CD4-positive, alpha-beta T cell treated with Interleukin-15 for 1 hour (primary cell): ENCODE data around the gene CABP1.
A peak's percentile ranks its signal among the peaks of the same experiment; 100 is the strongest.
"Not testable (repeated sequence)": the region's sequence is repeated elsewhere in the genome, so short reads cannot be mapped to it uniquely, and the experiment has no call there.

Experiments used
- DNase-seq: peaks from one replicate; pipeline ENCODE4 v3.0.0-alpha.2; 2020

CABP1 gene

DNA sequence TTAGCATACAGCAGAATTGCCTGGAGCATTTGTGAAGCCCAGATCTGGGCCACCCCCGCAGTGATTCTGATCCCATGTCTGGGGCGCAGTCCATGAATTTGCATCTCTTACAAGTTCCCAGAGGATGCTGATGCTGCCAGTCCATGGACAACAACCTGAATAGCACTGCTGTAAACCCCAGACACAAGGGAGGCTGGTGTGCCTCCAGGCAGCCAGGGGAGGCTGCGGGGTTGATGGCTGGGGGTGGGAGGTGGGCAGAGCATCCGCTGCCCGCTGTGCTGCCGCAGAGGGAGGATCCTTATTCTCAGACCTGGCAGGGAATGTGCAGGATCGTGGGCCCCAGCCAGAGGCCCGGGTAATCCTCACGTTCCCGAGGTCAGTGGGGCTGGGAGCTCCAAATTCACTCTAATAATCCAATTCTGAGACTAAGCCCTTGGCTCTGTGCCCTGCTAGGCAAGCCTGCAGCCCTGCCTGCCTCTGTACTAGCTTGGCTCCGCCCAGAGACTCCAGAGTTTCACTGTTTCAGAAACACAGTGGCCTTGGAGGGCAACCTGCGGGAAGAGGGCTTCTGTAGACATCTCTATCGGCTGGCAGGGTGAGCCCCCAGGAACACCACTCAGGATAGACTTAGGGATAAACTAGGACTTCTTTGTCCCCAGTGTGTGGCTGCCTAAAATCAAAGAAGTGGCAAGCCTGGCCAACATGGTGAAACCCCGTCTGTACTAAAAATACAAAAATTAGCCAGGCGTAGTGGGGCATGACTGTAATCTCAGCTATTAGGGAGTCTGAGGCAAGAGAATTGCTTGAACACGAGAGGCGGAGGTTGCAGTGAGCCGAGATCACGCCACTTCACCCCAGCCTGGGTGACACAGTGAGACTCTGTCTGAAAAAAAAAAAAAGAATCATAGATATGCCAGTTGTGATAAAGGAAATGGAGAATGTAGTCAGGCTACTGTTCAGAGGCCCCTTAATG, 28.7 kb downstream of the CABP1 start:
- DNase-seq: peak; percentile 45

DNA sequence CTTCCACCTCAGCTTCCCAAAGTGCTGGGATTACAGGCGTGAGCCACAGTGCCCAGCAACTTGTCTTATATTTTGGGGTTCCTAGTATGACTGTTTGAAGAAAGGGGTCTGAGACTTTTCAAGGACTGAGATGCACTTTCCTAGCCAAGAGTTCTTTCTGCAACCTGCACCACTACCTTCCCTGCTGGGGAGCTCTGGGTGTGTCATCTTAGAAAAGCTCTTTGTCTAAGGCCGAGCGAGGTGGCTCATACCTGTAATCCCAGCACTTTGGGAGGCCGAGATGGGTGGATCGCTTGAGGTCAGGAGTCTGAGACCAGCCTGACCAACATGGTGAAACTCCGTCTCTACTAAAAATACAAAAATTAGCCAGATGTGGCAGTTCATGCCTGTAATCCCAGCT, 29.8 kb downstream of the CABP1 start:
- not testable (repeated sequence) for DNase-seq

GRCh38 chr12:120670667-120671066, 30.2 kb downstream of the CABP1 start:
- no peak for DNase-seq

DNA sequence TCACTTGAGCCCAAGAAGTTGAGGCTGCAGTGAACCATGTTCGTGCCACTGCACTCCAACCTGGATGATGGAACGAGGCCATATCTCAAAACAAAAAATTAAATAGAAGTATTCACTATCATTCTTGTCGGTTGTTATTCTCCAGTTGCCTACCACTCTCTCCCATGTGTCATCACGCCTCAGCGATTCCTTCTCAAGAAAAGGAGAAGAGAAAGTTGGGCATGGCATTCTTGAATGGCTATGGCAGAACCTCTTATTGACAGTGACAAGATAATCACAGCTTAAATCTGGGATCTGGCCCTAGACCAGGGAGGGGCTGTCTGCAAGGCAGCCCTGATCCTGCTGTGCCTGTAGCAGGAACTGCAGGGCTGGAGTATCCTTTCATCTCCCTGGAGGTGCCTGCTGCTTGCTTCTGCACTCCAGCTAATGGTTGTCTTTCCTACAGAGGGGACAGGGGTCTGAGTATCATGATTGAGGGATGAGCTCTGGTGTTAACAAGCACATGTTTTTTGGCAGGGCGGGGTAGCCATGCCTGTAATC, 33.7 kb downstream of the CABP1 start:
- DNase-seq: peak; percentile 27

DNA sequence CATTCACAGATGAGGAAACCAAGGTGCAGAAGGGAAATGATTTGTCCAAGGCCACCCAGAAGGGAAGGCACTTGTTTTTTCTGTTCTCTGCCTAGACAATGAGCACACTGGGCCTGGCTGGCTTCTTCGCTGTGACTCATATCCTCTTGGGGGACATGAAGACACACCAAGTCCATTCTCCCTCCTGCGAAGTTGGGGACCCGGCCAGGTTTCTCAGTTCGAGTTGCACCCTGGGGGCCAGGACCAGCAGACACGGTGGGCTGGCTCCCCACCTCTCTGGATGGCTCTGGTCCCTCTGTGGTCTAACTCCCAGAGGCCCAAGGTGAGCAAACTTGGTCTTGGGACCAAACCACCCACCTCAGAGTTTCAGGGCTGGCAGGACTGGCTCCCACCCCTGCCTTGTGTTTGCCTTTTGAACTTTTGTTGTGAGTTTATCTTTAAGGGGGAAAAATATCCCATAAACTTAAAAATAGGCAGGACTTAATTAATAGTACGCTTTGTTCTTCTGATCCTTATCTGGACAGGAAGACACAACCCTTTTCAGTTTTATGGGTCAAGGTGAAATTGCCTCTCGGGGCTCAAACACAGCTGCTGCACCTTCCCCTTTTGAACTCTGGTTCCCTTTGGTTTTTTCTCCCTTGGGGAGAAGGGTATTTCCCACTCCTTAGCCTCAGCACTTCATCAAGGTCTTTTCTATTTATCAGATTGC, 37.5 kb downstream of the CABP1 start:
- DNase-seq: peak; percentile 28

DNA sequence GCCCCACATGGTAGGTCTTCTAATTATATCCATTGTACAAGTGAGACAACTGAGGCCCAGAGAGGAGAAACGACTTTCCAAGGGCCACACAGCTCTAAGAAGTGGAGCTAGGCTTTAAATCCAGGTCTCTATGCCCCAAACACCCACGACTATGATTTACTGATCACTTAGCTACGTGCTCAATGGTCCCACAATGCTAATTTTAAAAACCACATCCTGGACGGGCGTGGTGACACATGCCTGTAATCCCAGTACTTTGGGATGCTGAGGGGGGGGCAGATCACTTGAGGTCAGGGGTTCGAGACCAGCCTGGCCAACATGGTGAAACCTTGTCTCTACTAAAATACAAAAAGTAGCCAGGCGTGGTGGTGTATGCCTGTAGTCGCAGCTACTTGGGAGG, 38.1 kb downstream of the CABP1 start:
- no peak for DNase-seq

DNA sequence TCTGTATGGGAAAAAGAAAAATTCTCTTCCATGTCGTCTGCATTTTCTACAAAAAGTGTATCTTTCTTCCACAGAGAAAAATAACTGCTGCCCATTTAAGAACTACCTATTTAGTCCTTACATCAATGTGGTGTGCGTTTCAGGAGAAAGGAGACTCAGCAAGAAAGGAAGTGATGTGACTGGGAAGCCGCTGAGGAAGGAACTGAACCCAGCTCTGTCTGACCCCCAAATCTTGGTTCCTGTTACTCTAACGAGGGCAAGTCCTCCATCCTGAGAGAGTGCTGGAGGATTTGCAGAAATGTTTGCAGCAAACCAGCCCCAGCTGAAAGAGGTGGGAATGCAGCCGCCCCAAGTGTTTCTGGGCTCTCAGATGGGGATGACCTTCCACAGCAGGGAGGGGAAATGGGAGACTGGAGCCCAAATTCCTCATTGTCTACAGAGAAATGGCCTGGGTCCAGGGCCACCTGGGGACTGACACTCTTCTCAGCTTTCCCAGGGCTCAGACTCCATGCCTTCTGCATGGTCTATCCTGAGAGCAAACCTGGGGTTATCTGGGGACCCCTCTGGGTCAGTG, 39.8 kb downstream of the CABP1 start:
- DNase-seq: no peak

DNA sequence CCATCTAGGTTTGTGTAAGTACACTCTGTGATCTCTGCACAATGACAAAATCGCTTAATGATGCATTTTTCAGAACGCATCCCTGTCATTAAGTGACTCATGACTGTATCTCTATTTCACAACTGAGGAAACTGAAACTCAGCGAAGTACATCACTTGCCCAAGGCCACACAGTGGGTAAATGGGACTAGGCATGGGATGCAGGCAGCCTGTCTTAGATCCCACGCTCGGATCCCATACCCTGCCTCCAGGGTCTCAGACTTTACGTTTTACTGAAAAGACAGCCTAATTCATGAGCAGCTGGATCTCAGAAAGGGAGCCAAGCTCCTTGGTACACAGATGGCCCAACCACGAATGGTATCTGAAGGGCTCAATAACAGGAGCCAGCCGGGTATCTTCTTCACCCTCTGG, 44.1 kb downstream of the CABP1 start:
- DNase-seq: no peak

- no peak for DNase-seq
These were observed 45.1 kb downstream of the CABP1 start for GRCh38 chr12:120685522-120685921.

- DNase-seq: peak; percentile 99
These were observed 45.8 kb downstream of the CABP1 start for GRCh38 chr12:120686151-120686689.

- peak; percentile 99 for DNase-seq
These were observed 46.5 kb downstream of the CABP1 start, which contains the start of gene MLEC for GRCh38 chr12:120686690-120687577. Gene MLEC (plus strand): TSS chr12:120687149. CDS start chr12:120687297, 148 bp downstream.

DNA sequence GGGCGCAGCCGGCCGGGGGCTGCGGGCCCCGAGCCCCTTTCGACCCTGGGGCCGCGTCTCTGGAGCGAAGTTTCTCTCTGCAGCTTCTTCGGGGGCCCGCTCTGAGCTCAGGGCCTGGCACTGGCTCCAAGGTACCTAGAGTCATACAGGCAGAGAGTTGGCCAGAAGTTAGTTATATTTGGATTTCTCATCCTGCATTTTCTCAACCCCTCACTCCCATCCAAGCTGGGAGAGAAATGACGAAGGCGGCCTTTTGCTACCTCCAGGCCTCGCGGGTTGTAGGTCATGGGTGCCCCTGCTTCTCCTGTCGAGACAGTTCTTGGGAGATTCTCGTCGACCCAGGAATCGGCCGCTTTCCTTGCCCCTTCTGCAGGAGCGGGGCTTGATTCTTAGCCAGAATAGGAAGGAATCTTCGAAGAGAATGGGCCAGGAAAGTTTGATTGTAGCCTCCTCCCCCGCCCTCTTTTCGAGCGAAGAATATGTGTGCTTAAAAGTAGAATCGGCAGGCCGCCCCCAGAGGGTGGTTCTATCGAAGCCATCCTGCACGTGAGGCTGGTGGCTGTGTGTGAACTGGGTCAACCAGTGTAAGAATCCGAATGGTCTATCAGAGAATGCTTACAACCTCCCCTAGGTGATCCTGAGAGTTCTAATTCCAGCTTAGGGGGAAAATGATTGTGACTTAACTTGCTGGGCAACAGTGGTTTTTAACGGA, 47.3 kb downstream of the CABP1 start:
- no peak for DNase-seq

GRCh38 chr12:120688527-120689071, 48.2 kb downstream of the CABP1 start:
- DNase-seq: no peak

- no peak for DNase-seq
These were observed 49.1 kb downstream of the CABP1 start for GRCh38 chr12:120689397-120690082.

- no peak for DNase-seq
These were observed 49.6 kb downstream of the CABP1 start for GRCh38 chr12:120690083-120690450.

DNA sequence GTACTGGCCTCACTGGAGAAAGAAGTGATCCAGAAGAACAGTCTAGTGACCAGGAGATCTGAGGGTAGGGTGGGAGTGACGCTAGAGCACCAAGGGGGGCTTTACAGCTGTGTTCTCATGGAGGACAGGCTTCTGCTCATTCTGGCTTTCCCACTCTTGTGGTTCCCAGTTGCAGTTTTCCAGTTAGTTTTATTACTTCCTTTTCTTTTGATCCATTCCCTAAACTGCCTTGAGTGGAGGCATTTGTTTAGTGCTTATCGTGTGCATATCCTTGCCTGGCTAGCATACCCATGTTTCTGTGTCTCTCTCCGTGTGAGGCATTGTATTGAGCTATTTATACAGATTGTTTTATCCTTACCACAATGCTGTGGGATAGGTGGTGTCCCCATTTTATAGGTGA, 50.6 kb downstream of the CABP1 start:
- DNase-seq: no peak

DNA sequence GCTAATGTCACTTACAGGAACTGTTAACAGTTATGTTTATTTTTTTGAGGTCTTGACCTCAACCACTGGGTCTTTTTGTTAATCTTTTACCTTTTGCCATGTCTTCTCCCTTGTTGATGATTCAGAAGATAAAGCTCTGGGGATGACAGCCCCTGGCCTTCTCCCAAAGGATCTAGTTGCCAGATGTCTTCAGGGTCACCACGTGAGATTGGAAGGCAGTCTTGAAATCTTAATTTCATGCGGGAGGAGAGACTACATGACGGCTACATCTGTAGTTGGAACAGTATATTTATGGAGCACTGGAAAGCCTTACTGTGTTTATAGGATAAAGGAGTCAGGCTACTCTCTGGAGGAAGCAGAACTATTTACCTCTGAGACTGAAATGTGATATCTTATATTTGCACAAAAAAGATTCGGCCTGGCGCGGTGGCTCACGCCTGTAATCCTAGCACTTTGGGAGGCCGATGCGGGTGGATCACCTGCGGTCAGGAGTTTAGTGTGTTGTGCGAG, 52.2 kb downstream of the CABP1 start:
- no peak for DNase-seq

GRCh38 chr12:120693848-120694247, 53.4 kb downstream of the CABP1 start:
- DNase-seq: no peak

DNA sequence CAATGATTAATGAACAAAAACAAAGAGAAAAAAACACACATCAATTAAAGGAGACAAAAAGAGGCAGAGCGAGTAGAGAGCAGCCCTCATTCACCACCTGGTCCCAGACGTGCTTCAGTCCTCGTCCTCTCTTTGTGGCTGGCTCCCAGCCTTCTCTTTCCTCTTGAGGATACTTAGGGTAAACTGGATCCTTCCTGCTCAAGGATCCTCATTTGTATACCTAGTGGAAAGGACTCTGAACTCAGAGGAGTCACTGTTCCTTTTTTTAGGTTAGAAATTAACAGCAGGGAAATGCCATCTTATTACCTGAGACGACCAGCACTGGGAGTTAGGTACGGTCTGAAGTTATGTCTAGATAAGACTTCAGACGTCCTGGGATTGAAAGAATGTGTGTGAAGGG, 56.2 kb downstream of the CABP1 start:
- no peak for DNase-seq

DNA sequence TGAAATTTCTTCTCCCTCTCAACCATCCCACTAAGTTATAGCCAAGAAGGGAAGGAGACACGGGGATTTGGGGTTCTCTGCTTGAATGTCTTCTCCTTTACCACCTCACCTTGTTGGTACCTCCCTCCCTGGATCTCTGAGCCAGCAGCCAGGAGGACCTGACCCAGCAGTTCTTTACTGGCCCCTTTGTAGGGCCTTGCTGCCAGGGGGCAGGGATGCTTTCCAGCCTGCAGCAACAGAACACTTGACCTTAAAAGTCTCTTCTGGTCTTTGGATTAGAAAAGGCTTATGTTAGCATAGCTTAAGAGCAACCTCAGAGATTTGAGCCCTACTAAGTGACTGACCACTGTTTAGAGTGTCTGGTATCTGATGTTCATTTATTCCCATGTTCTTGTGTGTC, 56.9 kb downstream of the CABP1 start:
- DNase-seq: no peak
